C4-2B (cell line): ENCODE measurements around the gene MYL5.

Experiments
- CTCF ChIP-seq: fragments of 450-650 bp; conservative IDR thresholded peaks from 2 replicates; pipeline ENCODE4 v1.5.1; 2017; ENCODE audit warnings: mild to moderate bottlenecking
- ZFX ChIP-seq: fragments of 450-650 bp; IDR thresholded peaks from 2 replicates; pipeline ENCODE4 v1.6.1; 2017

GRCh38 chr4:653080-653821 is 21.1 kb upstream of the MYL5 start:
- no peak for TF ChIP-seq CTCF
- TF ChIP-seq ZFX, result no peak
